Spinal cord (tissue), 10 donors: ENCODE data around the gene TEX9. TPM values are rescaled to one million over a fixed set of nuclear protein-coding genes. Genes with fewer than 3 reads are reported as not detected.

Experiments
- DNase-seq, 6 donors: peaks; one replicate each; pipeline versions ENCODE4 v3.0.0 to v3.0.0-alpha.2; 2013 to 2015; ENCODE audit warnings: low spot score in 6 of 6, low read depth in 4 of 6
- H3K27ac ChIP-seq: one replicate; pipeline ENCODE4 v1.5.1; 2013; ENCODE audit warnings: low read depth, low read length, control low read depth
- H3K27me3 ChIP-seq: one replicate; pipeline ENCODE4 v1.6.1; 2013; ENCODE audit warnings: low read length; ENCODE audit not compliant: control insufficient read depth, insufficient read depth
- H3K36me3 ChIP-seq: one replicate; pipeline ENCODE4 v1.6.1; 2013; ENCODE audit warnings: low read length; ENCODE audit not compliant: control insufficient read depth, insufficient read depth
- H3K4me1 ChIP-seq: one replicate; pipeline ENCODE4 v1.6.1; 2013; ENCODE audit warnings: low read length; ENCODE audit not compliant: control insufficient read depth, insufficient read depth
- H3K4me3 ChIP-seq: one replicate; pipeline ENCODE4 v1.5.1; 2013; ENCODE audit warnings: low read depth, low read length, control low read depth
- H3K9me3 ChIP-seq: one replicate; pipeline ENCODE4 v1.6.1; 2013; ENCODE audit warnings: low read length; ENCODE audit not compliant: control insufficient read depth, insufficient read depth
- WGBS: methylation state at CpG from one replicate; pipeline ENCODE4 v1.1.5; 2013; ENCODE audit warnings: missing lambda C conversion rate; ENCODE audit not compliant: insufficient coverage; 5-methylcytosine and 5-hydroxymethylcytosine counted together
- polyA plus RNA-seq, 2 donors: library from polyadenylated mRNA; unstranded; fragments of 120-200 nt; gene quantifications; one replicate each; pipeline ENCODE4 v1.2.1, GENCODE V29; 2013; ENCODE audit not compliant: insufficient read length in 2 of 2
- total RNA-seq, 2 donors: library from RNA; depleted of rRNA in 1 of 2; stranded (reverse); fragments of 120-200 nt in 1 of 2; fragments of >200 nt in 1 of 2; gene quantifications; one replicate each; pipeline versions ENCODE4 v1.2.3 to v1.2.4, GENCODE V29; 2013 to 2014
- donor health status: healthy.

The TEX9 gene
- total and polyA plus RNA-seq, 4 donors, result 9.4 to 25.4 (median 20.0) TPM

- no peaks in the 10 kb centered on the region for H3K36me3 ChIP-seq
- H3K9me3 ChIP-seq, result no peaks in the 10 kb centered on the region
- no CpG with 5 or more reads among the region's 4 CpGs for WGBS
- no peaks in the 10 kb centered on the region for H3K4me1 ChIP-seq
- H3K27me3 ChIP-seq, result no peaks in the 10 kb centered on the region
- DNase-seq, result no peak
- no peak overlapping the region for H3K4me3 ChIP-seq
- no peak overlapping the region for H3K27ac ChIP-seq
Measured at GRCh38 chr15:56339594-56339993, 25.6 kb upstream of the TEX9 start.

GRCh38 chr15:56341201-56341600 lies 24.0 kb upstream of the TEX9 start:
- 100% methylated on average over 1 of the region's 3 CpGs for WGBS
- H3K9me3 ChIP-seq, result no peaks in the 10 kb centered on the region
- H3K27ac ChIP-seq, result no peak overlapping the region
- no peaks in the 10 kb centered on the region for H3K4me1 ChIP-seq
- no peaks in the 10 kb centered on the region for H3K27me3 ChIP-seq
- no peaks in the 10 kb centered on the region for H3K36me3 ChIP-seq
- DNase-seq, result no peak
- H3K4me3 ChIP-seq, result no peak overlapping the region

DNA sequence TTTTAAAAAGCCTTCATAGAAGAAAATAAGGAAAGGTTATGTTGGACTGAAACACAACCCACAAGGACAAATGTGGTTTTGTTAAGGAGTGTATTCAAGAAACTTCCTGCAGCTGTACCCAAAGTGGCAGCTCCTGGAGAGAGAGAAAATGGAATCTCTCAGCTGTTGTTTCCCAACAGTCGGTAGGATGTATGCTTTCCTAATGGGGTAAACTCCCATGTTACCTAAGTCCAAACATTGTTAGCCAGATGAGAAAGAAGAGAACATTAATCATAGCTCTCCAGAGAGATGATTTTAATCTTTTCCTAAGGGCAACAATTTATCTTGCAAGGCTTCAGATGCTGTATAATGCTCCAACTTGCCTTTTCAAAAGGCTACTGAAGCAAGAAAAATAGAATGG lies 22.6 kb upstream of the TEX9 start:
- Histone ChIP-seq H3K9me3 (no peaks in the 10 kb centered on the region), H3K27ac (no peak overlapping the region), H3K27me3 (no peaks in the 10 kb centered on the region), H3K4me1 (no peaks in the 10 kb centered on the region), H3K4me3 (no peak overlapping the region), H3K36me3 (no peaks in the 10 kb centered on the region)
- DNase-seq, result no peak
- WGBS, result no CpG with 5 or more reads among the region's 1 CpG

GRCh38 chr15:56343879-56344278 lies 21.3 kb upstream of the TEX9 start:
- H3K4me3 ChIP-seq, result no peak overlapping the region
- H3K9me3 ChIP-seq, result no peaks in the 10 kb centered on the region
- no peaks in the 10 kb centered on the region for H3K27me3 ChIP-seq
- no peaks in the 10 kb centered on the region for H3K36me3 ChIP-seq
- no peak for DNase-seq
- no peaks in the 10 kb centered on the region for H3K4me1 ChIP-seq
- H3K27ac ChIP-seq, result no peak overlapping the region
- no CpG with 5 or more reads among the region's 2 CpGs for WGBS

GRCh38 chr15:56344336-56344735 lies 20.9 kb upstream of the TEX9 start:
- no peaks in the 10 kb centered on the region for H3K4me1 ChIP-seq
- no peaks in the 10 kb centered on the region for H3K27me3 ChIP-seq
- no peak for DNase-seq
- no peak overlapping the region for H3K27ac ChIP-seq
- no peaks in the 10 kb centered on the region for H3K36me3 ChIP-seq
- H3K9me3 ChIP-seq, result no peaks in the 10 kb centered on the region
- WGBS, result 60% methylated on average over 1 of the region's 2 CpGs
- no peak overlapping the region for H3K4me3 ChIP-seq

GRCh38 chr15:56346414-56346813 lies 18.8 kb upstream of the TEX9 start:
- H3K27ac ChIP-seq, result no peak overlapping the region
- WGBS, result no CpG with 5 or more reads among the region's 3 CpGs
- no peaks in the 10 kb centered on the region for H3K27me3 ChIP-seq
- no peaks in the 10 kb centered on the region for H3K36me3 ChIP-seq
- no peaks in the 10 kb centered on the region for H3K9me3 ChIP-seq
- H3K4me1 ChIP-seq, result no peaks in the 10 kb centered on the region
- DNase-seq, result no peak
- no peak overlapping the region for H3K4me3 ChIP-seq

GRCh38 chr15:56349554-56349953 lies 15.7 kb upstream of the TEX9 start:
- no peak overlapping the region for H3K27ac ChIP-seq
- no CpG with 5 or more reads among the region's 6 CpGs for WGBS

GRCh38 chr15:56351353-56351752 lies 13.9 kb upstream of the TEX9 start:
- no peaks in the 10 kb centered on the region for H3K9me3 ChIP-seq
- WGBS, result 40% methylated on average over 1 of the region's 1 CpG
- no peaks in the 10 kb centered on the region for H3K27me3 ChIP-seq
- no peaks in the 10 kb centered on the region for H3K4me1 ChIP-seq
- no peak overlapping the region for H3K27ac ChIP-seq
- H3K36me3 ChIP-seq, result no peaks in the 10 kb centered on the region
- DNase-seq, result peak in 1 of 6 donors; percentile 1
- no peak overlapping the region for H3K4me3 ChIP-seq

More at GRCh38 chr15:56349554-56349953, 15.7 kb upstream of the TEX9 start:
- Histone ChIP-seq H3K27me3 (no peaks in the 10 kb centered on the region), H3K4me3 (no peak overlapping the region), H3K36me3 (no peaks in the 10 kb centered on the region), H3K4me1 (no peaks in the 10 kb centered on the region), H3K9me3 (no peaks in the 10 kb centered on the region)
- DNase-seq, result no peak

DNA sequence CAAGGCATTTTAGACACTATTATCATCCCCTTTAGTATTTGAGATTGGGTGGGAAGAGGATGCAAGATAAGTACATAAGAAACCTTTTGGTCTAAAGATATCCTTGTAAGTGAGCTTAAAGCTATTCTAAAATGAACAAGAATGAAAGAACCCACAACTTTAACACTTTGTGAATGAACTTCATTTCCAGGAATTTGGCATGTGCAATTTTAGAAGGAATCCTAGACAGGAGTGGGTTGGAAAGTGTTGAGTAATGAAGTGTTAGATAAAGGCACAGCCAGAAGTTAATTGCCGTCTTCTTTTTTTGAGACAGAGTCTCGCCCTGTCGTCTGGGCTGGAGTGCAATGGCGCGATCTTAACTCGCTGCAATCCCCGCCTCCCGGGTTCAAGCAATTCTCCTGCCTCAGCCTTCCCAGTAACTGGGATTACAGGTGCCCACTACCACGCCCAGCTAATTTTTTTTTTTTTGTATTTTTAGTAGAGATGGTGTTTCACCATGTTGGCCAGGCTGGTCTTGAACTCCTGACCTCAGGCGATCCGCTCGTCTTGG lies 13.2 kb upstream of the TEX9 start:
- H3K4me3 ChIP-seq, result no peak overlapping the region
- H3K9me3 ChIP-seq, result no peaks in the 10 kb centered on the region
- DNase-seq, result no peak
- H3K27ac ChIP-seq, result no peak overlapping the region
- H3K36me3 ChIP-seq, result no peaks in the 10 kb centered on the region
- no peaks in the 10 kb centered on the region for H3K27me3 ChIP-seq
- 56% methylated on average over 7 of the region's 12 CpGs for WGBS
- no peaks in the 10 kb centered on the region for H3K4me1 ChIP-seq

- no peaks in the 10 kb centered on the region for H3K4me1 ChIP-seq
- no peaks in the 10 kb centered on the region for H3K27me3 ChIP-seq
- no peaks in the 10 kb centered on the region for H3K36me3 ChIP-seq
- H3K27ac ChIP-seq, result no peak overlapping the region
- no peak for DNase-seq
- no peaks in the 10 kb centered on the region for H3K9me3 ChIP-seq
- H3K4me3 ChIP-seq, result no peak overlapping the region
- WGBS, result no CpG with 5 or more reads among the region's 1 CpG
Measured at GRCh38 chr15:56353119-56353518, 12.1 kb upstream of the TEX9 start.
